SU-DHL-6 (cell line): ENCODE measurements around the gene MAP3K7.

Experiments
- EZH2phosphoT487 ChIP-seq: fragments of 200-600 bp; sonication (generic), shearing (Covaris generic); conservative IDR thresholded peaks from 2 replicates; pipeline ENCODE4 v1.6.1; 2018; ENCODE audit warnings: mild to moderate bottlenecking, antibody characterized with exemption, low read length, moderate library complexity, mixed read lengths
- TF ChIP-seq, protein P1 (sequence below): fragments of 200-600 bp; sonication (generic); IDR thresholded peaks from one replicate; pipeline ENCODE4 v1.5.1; 2017; ENCODE audit warnings: antibody characterized with exemption, mild to moderate bottlenecking, low read length, moderate library complexity; ENCODE audit not compliant: insufficient read depth, poor library complexity, severe bottlenecking

DNA sequence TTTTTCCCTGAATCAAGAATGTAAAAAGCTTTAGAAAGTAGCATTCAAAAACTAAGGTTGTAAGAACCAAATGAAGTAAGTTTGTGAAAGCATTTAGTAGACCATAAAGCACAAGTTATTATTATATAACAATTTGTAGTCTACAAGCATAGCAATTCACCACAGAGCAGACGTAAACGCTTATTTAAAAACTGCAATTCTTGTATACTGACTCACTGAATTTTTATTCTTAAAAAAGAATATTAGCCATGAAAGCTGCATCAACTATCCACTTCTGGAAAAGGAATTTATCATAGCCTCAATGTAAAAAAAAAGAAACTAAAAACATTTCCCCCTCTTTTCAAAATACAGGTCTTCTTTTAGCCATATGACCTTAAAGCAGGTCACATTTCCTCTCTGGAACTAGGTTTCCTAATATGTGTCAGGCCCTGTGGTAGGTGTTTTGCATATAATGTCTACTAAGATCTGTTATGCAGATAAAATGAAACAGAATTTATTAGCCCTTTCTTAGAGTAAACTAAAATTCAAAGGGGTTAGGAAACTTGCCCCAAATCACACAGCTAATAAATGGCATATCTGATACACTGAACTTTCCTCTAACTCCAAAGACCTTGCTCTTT, 2.1 kb downstream of the MAP3K7 start:
- TF ChIP-seq, protein P1, sequence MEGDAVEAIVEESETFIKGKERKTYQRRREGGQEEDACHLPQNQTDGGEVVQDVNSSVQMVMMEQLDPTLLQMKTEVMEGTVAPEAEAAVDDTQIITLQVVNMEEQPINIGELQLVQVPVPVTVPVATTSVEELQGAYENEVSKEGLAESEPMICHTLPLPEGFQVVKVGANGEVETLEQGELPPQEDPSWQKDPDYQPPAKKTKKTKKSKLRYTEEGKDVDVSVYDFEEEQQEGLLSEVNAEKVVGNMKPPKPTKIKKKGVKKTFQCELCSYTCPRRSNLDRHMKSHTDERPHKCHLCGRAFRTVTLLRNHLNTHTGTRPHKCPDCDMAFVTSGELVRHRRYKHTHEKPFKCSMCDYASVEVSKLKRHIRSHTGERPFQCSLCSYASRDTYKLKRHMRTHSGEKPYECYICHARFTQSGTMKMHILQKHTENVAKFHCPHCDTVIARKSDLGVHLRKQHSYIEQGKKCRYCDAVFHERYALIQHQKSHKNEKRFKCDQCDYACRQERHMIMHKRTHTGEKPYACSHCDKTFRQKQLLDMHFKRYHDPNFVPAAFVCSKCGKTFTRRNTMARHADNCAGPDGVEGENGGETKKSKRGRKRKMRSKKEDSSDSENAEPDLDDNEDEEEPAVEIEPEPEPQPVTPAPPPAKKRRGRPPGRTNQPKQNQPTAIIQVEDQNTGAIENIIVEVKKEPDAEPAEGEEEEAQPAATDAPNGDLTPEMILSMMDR, result no peak
- no peak for TF ChIP-seq EZH2phosphoT487
